LNCaP clone FGC (cell line): ENCODE data around the gene FEV.

ENCODE experiments used
- DNase-seq: peaks from one replicate; pipeline ENCODE4 v3.0.0-alpha.2; 2011; ENCODE audit warnings: low read depth
- H3K4me3 ChIP-seq: 2 replicates; pipeline ENCODE4 v1.5.1; 2011; ENCODE audit warnings: mild to moderate bottlenecking, low read depth, low read length, control low read depth
- CTCF ChIP-seq: IDR thresholded peaks from 2 replicates; pipeline ENCODE4 v1.5.1; 2012; ENCODE audit warnings: mild to moderate bottlenecking; ENCODE audit not compliant: control insufficient read depth, insufficient read depth; ENCODE audit errors: extremely low read depth

FEV gene

GRCh38 chr2:218990052-218990451 lies 5.1 kb upstream of the FEV start:
- TF ChIP-seq CTCF: no peak
- DNase-seq: no peak
- no peak overlapping the region for H3K4me3 ChIP-seq

- no peak for DNase-seq
- TF ChIP-seq CTCF: no peak
- no peak overlapping the region for H3K4me3 ChIP-seq
Measured at GRCh38 chr2:218988650-218989049, 3.7 kb upstream of the FEV start.

- TF ChIP-seq CTCF: no peak
- DNase-seq: no peak
Measured at GRCh38 chr2:218988164-218988563, 3.2 kb upstream of the FEV start.

GRCh38 chr2:218986148-218986761 lies 1.3 kb upstream of the FEV start:
- no peak for DNase-seq
- TF ChIP-seq CTCF: no peak
- no peak overlapping the region for H3K4me3 ChIP-seq

More at GRCh38 chr2:218988164-218988563, 3.2 kb upstream of the FEV start:
- H3K4me3 ChIP-seq: no peak overlapping the region

GRCh38 chr2:218985325-218986091 lies 524 bp upstream of the FEV start:
- TF ChIP-seq CTCF: no peak
- H3K4me3 ChIP-seq: no peak overlapping the region
- no peak for DNase-seq

GRCh38 chr2:218984239-218985020 lies 554 bp downstream of the FEV start:
- no peak for DNase-seq
- TF ChIP-seq CTCF: no peak
- peak overlapping the region; percentile 37 for H3K4me3 ChIP-seq
